ENCODE data around the gene ATP13A3. TPM values are rescaled to one million over a fixed set of nuclear protein-coding genes. Genes with fewer than 3 reads are reported as not detected.
A peak's percentile ranks its signal among the peaks of the same experiment; 100 is the strongest.

The ATP13A3 gene
- total RNA-seq, 1 experiment from 2014 or later: 121 TPM

- POLR2A ChIA-PET (ENCODE audit: low non-redundant PET): no interaction called here
- DNase-seq (ENCODE audit: low spot score): no peak
- BruUV-seq (replicated peaks): no TSS peak
Observed at GRCh38 chr3:194532591-194532990, 45.8 kb upstream of the ATP13A3 start.

DNA sequence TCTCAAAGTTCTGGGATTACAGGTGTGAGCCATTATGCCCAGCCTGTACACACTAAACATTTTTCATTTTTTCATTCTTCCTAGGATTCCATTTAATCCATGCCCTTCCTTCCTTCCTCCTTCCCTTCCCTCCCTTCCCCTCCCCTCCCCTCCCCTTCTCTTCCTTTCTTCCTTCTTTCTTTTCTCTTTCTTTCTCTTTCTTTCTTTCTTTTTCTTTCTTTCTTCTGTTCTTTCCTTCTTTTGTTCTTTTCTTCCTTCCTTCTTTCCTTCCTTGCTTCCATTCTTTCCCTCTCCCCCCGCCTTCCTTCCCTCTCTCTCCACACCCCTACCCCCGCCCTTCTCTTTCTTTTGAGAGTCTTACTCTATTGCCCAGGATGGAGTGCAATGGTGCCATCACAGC is 40.9 kb upstream of the ATP13A3 start:
- intact Hi-C loops (cut with micrococcal nuclease; ENCODE audit: unreplicated experiment): no loop called here
- no peak for DNase-seq (ENCODE audit: low spot score)
- Histone ChIP-seq H3K36me3 (ENCODE audit: insufficient read depth, low read length, poor library complexity, severe bottlenecking) (no peaks in the 10 kb centered on the region), H3K4me3 (ENCODE audit: low read depth, low read length, poor library complexity, severe bottlenecking) (no peak overlapping the region), H3K27me3 (replicated peaks; ENCODE audit: insufficient read depth, low read depth, low read length, poor library complexity) (no peaks in the 10 kb centered on the region), H3K27ac (ENCODE audit: low read depth, low read length, poor library complexity, severe bottlenecking) (peak overlapping the region; percentile 81), H3K9me3 (ENCODE audit: low read depth, low read length, poor library complexity, severe bottlenecking) (no peaks in the 10 kb centered on the region), H3K4me1 (ENCODE audit: insufficient read depth, low read length, poor library complexity, severe bottlenecking) (peaks cover 6% of the 10 kb centered on the region)
- no TSS peak for BruUV-seq (replicated peaks)
- POLR2A ChIA-PET (ENCODE audit: low non-redundant PET): interaction anchor here (0.7 kb wide), 1 partner anchor 8 kb away, joined by 3 read pairs; no protein-coding TSS in a partner anchor
- CTCF ChIA-PET: no interaction called here
- TF ChIP-seq EZH2 (IDR thresholded peaks at IDR 0.05; ENCODE audit: borderline replicate concordance, low read depth, low read length, poor library complexity, severe bottlenecking): no peak
- TF ChIP-seq, protein P1, sequence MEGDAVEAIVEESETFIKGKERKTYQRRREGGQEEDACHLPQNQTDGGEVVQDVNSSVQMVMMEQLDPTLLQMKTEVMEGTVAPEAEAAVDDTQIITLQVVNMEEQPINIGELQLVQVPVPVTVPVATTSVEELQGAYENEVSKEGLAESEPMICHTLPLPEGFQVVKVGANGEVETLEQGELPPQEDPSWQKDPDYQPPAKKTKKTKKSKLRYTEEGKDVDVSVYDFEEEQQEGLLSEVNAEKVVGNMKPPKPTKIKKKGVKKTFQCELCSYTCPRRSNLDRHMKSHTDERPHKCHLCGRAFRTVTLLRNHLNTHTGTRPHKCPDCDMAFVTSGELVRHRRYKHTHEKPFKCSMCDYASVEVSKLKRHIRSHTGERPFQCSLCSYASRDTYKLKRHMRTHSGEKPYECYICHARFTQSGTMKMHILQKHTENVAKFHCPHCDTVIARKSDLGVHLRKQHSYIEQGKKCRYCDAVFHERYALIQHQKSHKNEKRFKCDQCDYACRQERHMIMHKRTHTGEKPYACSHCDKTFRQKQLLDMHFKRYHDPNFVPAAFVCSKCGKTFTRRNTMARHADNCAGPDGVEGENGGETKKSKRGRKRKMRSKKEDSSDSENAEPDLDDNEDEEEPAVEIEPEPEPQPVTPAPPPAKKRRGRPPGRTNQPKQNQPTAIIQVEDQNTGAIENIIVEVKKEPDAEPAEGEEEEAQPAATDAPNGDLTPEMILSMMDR (conservative IDR thresholded peaks at IDR 0.05; ENCODE audit: low read depth, low read length): no peak

More at GRCh38 chr3:194532591-194532990, 45.8 kb upstream of the ATP13A3 start:
- TF ChIP-seq, protein P1 (conservative IDR thresholded peaks at IDR 0.05; ENCODE audit: low read depth, low read length): no peak
- no peak for TF ChIP-seq EZH2 (IDR thresholded peaks at IDR 0.05; ENCODE audit: borderline replicate concordance, low read depth, low read length, poor library complexity, severe bottlenecking)
- Histone ChIP-seq H3K36me3 (ENCODE audit: insufficient read depth, low read length, poor library complexity, severe bottlenecking) (no peaks in the 10 kb centered on the region), H3K27ac (ENCODE audit: low read depth, low read length, poor library complexity, severe bottlenecking) (no peak overlapping the region), H3K9me3 (ENCODE audit: low read depth, low read length, poor library complexity, severe bottlenecking) (peaks cover 14% of the 10 kb centered on the region), H3K4me1 (ENCODE audit: insufficient read depth, low read length, poor library complexity, severe bottlenecking) (peaks cover 9% of the 10 kb centered on the region), H3K27me3 (replicated peaks; ENCODE audit: insufficient read depth, low read depth, low read length, poor library complexity) (no peaks in the 10 kb centered on the region), H3K4me3 (ENCODE audit: low read depth, low read length, poor library complexity, severe bottlenecking) (no peak overlapping the region)
- intact Hi-C loops (cut with micrococcal nuclease; ENCODE audit: unreplicated experiment): no loop called here
- CTCF ChIA-PET: no interaction called here

DNA sequence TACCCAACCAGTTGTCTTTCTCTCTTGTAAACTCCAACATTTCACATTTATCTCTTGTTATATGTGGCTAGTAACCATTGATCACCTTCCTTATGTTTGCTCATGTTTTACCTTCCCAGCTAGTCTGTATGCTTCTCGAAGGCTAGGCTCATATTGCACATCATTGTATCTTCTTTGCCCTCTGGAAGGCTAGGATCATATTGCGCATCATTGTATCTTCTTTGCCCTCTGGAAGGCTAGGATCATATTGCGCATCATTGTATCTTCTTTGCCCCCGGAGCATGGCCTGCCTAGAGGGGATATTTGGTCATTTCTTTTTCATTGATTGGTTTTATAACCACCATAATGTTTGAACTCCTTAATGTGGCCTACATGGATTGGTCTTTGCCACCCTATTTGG is 39.4 kb upstream of the ATP13A3 start:
- BruUV-seq (replicated peaks): TSS peak; percentile 94

More for the DNA sequence above, 39.4 kb upstream of the ATP13A3 start:
- TF ChIP-seq EZH2 (IDR thresholded peaks at IDR 0.05; ENCODE audit: borderline replicate concordance, low read depth, low read length, poor library complexity, severe bottlenecking): no peak
- TF ChIP-seq, protein P1 (conservative IDR thresholded peaks at IDR 0.05; ENCODE audit: low read depth, low read length): no peak
- Histone ChIP-seq H3K9me3 (ENCODE audit: low read depth, low read length, poor library complexity, severe bottlenecking) (no peaks in the 10 kb centered on the region), H3K4me3 (ENCODE audit: low read depth, low read length, poor library complexity, severe bottlenecking) (no peak overlapping the region), H3K36me3 (ENCODE audit: insufficient read depth, low read length, poor library complexity, severe bottlenecking) (no peaks in the 10 kb centered on the region), H3K4me1 (ENCODE audit: insufficient read depth, low read length, poor library complexity, severe bottlenecking) (peaks cover 21% of the 10 kb centered on the region), H3K27ac (ENCODE audit: low read depth, low read length, poor library complexity, severe bottlenecking) (peak overlapping the region; percentile 81), H3K27me3 (replicated peaks; ENCODE audit: insufficient read depth, low read depth, low read length, poor library complexity) (no peaks in the 10 kb centered on the region)
- no peak for DNase-seq (ENCODE audit: low spot score)
- intact Hi-C loops (cut with micrococcal nuclease; ENCODE audit: unreplicated experiment): no loop called here
- ChIA-PET POLR2A (ENCODE audit: low non-redundant PET) (no interaction called here), CTCF (no interaction called here)
